Hindlimb muscle (tissue), 1 donor: ENCODE results near the gene CHPT1. TPM values are rescaled to one million over a fixed set of nuclear protein-coding genes. Genes with fewer than 3 reads are reported as not detected.
A peak's percentile ranks its signal among the peaks of the same experiment; 100 is the strongest.

ENCODE experiments used
- DNase-seq: peaks from one replicate; pipeline ENCODE4 v3.0.0-alpha.2; 2013
- polyA plus RNA-seq: library from polyadenylated mRNA; unstranded; fragments of 120-200 nt; gene quantifications from one replicate; pipeline ENCODE4 v1.2.1, GENCODE V29; 2013; ENCODE audit not compliant: insufficient read length

CHPT1 gene
- polyA plus RNA-seq, 1 donor, result 27.9 TPM

DNA sequence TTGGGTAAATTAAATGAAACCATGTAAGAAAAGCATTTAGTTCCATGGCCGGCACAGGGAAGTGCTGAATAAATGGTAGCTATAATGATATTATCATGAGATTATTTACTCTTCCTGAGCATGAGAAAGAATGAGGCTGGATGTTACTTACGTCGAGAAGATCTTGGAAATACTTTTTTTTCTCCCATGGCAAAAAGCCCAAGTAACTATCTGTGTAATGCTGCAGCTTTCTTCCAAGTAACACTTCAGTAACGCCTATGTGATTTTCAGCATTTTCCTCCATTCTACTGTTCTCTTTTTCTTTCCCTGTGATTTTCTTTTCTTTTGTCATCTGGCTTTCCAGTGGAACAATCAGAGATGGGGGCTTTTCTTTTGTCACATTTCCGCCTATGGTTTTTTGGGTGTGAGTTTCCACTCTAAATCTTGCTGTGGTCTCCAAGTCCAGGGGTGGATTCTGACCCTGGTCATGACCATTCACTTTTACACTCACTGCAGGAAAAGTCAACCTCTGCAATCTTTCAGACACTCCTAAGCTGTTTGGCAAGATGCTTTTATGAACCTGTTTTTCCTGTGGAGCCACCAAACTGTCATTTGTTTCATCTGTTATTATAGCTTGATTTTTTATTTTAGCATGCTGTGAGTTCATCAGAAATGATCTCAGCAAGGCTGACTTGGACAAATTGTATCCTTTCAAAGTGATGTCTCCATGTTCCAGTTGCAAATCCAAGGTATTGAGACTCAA is 66.8 kb downstream of the CHPT1 start:
- no peak for DNase-seq

DNA sequence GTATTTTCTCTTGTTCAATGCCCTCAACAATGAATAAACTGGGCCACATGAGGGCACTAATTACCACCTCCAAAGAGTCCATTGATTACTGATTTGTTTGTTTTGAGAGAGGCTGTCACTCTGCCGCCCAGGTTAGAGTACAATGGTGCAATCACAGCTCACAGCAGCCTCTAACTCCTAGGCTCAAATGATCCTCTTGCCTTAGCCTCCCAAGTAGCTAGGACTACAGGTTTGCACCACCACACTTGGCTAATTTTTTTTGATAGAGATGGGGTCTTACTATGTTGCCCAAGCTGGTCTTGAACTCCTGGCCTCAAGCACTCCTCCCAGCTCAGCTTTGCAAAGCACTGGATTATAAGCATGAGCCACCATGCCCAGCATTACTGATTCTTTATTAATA is 70.1 kb downstream of the CHPT1 start:
- no peak for DNase-seq

DNA sequence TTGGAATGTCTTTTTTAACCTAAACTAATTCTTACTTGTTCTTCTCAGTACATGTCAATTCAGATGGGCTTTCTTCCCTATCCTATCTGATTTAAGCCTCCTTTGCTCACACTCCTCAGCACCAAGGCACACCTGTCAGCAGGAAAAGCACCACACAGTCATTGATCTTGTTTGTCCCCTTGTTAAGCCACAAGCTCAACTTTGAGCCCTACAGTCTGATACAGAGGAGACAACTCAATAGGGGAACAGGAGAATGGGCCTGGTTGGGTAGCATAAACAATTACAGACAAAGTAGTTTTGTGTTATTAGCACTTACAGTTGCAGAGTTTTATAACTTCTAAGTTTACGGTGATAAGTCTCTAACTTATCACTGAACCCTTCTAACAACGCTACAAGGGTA is 71.3 kb downstream of the CHPT1 start:
- no peak for DNase-seq

DNA sequence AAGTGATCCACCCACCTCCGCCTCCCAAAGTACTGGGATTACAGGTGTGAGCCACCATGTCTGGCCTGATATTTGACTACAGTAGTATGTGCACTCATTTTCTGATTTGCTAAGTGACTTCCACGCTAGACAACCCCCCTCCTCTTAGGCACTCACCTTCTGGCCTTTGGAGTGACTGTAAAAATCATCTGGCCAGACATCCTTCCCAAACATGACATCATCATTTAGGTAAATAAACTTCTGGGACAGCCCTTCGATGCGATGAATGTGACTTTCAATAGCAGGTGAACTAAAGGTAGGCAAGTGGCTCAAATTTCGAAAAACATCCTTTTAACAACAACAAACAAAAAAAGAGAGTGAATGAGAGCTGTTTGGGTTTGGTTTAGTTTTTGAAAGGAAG is 72.4 kb downstream of the CHPT1 start:
- no peak for DNase-seq

DNA sequence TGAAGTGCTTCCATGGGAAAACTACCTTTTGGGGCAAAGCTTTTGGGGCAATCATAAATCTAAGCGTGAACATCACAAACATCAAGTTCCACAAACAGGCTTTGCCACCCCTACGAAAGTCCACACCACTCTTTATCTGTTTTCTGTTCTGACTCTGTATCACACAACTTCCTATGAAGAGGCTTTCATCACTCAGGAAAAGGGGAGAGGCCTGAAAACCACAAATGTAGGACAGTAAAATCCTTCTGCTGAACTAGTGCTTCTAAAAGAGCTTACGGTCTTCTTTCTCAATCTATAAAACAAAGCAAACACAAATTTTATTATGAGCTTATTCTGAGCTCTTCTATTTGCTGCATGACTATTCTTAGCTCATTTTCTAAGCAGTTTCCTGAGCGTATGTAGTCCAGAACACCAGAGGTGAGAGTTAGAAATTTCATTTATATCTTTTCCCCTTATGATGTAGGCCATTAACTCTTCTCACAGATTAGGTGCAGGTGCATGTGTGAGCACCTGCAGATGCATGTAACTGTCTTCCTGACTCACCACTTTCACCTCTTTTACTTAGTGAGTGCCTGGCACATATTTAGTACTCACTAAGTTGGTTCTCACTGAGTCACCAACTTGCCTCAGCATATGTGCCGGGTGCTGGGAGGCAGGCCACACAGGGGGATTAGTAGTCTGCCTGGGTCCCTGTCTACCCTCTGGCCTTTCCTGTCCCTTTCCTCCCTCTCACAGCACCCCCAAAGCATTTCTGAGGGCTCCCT is 74.8 kb downstream of the CHPT1 start:
- DNase-seq, result no peak

DNA sequence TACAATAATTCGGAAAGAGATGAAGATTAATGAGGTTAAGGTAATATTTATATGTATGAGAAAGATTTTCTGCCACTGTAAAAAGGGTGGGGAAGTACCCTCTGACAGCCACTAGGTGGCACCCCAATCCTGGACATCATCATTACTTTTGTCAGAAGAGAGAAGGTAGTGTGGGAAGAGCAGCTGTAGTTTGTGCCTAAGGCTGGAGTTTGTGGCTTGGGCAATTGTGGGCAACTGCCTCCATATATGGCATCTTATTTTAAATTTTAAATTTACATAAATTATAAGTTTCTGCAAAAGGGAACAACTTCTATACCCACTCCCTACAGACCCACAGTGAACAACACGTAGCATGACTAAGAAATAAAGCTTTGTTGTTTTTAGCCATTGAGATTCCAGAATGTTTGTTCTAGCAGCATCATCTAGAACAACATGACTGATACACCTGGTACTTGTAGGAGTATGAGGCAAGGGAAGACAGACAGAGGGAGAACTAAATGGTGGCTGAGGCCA is 76.3 kb downstream of the CHPT1 start:
- peak; percentile 40 for DNase-seq

DNA sequence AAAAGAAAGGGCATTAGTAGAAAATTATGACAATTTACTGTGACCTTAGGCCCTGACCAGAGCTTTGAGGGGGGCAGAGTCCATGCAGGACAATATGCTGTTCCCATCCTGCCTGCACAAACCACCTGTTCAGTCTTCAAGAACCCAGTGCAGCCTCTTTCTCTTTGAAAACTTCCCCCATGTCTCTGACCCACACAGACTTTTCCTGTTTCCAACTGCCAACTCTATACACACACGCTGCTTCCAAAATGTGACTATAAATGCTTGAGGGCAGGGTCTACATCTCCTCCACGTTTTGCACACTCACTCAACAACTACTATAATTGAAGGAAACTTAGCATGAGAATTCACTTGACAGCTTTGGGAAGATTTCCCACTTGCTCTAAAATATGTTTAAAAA is 78.4 kb downstream of the CHPT1 start:
- no peak for DNase-seq

DNA sequence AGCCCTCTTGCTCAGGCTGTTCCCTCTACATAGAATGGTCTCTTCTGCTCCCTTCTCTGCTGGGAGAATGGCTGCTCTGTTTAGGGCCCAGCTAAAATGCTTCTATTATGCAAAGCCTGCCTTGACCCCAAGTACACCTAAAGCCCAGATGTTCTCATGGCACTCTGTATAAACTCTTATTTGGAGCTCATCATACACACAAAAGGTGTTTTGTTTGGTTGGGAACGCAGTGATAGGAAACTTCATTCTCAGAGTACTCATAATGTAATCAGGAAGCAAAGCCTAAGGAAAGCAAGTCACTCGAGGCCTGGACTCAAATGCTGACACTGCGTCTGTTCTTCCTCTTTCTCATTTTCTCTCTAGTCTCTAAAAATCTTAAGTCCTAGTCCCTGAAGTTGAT is 80.0 kb downstream of the CHPT1 start:
- no peak for DNase-seq

DNA sequence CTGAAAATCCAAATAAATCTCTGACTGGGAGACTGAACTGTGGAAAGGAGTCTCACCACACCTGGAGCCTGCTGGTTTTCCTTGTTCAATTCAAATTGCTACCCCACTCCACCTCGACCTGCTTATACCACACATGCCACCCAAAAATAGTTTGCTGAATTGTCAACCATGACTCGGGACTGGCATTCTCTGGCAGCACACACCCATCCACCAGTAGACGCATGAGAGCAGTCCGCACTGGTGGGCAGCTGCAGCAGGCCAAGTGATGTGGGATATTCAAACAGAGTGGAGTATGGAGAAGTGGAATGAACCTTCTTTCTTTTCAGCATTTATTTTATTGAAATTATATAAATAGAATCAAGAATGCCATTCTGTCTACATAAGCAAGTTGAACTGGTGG is 80.5 kb downstream of the CHPT1 start:
- DNase-seq, result no peak

Other genes starting within 250 kb of the CHPT1 start
- gene SPIC, start 222.3 kb upstream of the CHPT1 start, polyA plus RNA-seq, result not detected
- 3,488 TPM for gene MYBPC1, start 102.7 kb upstream of the CHPT1 start, polyA plus RNA-seq
- gene SYCP3, start 41.8 kb downstream of the CHPT1 start, polyA plus RNA-seq, result 0.41 TPM
- gene GNPTAB, start 133.3 kb downstream of the CHPT1 start, polyA plus RNA-seq, result 18.1 TPM
- 3.5 TPM for gene DRAM1, start 179.9 kb downstream of the CHPT1 start, polyA plus RNA-seq